Activated CD8-positive, alpha-beta T cell treated with anti-CD3 and anti-CD28 coated beads for 36 hours (primary cell): ENCODE results near the gene C1QTNF8. TPM values are rescaled to one million over a fixed set of nuclear protein-coding genes. Genes with fewer than 3 reads are reported as not detected.

Experiments
- ATAC-seq: fragments of 200-7000 bp; cut with Tn5 transposase; one replicate; pipeline ENCODE4 v1.10.0; 2021; ENCODE audit warnings: mild to moderate bottlenecking, moderate library complexity
- CTCF ChIA-PET: fragments of 350-600 bp; sonication (Branson Sonifier 250); formaldehyde crosslinking; loops from one replicate; lab custom pipeline; 2021; ENCODE audit warnings: antibody characterized with exemption; lab: Charles Lee
- POLR2A ChIA-PET: fragments of 350-600 bp; sonication (Branson Sonifier 250); formaldehyde crosslinking; loops from one replicate; lab custom pipeline; 2021; ENCODE audit warnings: antibody characterized with exemption; lab: Charles Lee
- DNase-seq: peaks from one replicate; pipeline ENCODE4 v3.0.0-alpha.2; 2020
- H3K27ac Mint-ChIP-seq: one replicate; pipeline ENCODE4 v1.8.0; 2021; ENCODE audit warnings: mild to moderate bottlenecking, mixed read lengths
- H3K27me3 Mint-ChIP-seq: one replicate; pipeline ENCODE4 v1.8.0; 2021; ENCODE audit warnings: mixed read lengths
- H3K36me3 Mint-ChIP-seq: one replicate; pipeline ENCODE4 v1.8.0; 2021; ENCODE audit warnings: low read depth, mixed read lengths
- H3K4me1 Mint-ChIP-seq: one replicate; pipeline ENCODE4 v1.8.0; 2021; ENCODE audit warnings: low read depth, mixed read lengths
- H3K4me3 Mint-ChIP-seq: one replicate; pipeline ENCODE4 v1.8.0; 2021; ENCODE audit warnings: mild to moderate bottlenecking, moderate library complexity, mixed read lengths
- H3K9me3 Mint-ChIP-seq: one replicate; pipeline ENCODE4 v1.8.0; 2021; ENCODE audit warnings: mixed read lengths
- CTCF ChIP-seq: fragments of 200-600 bp; IDR thresholded peaks from one replicate; pipeline ENCODE4 v1.8.0; 2022; ENCODE audit warnings: antibody characterized with exemption, mild to moderate bottlenecking
- intact Hi-C: fragments of 100-400 bp; cut with micrococcal nuclease; formaldehyde crosslinking; loops from one replicate; pipeline ENCODE4 v1.10.0; 2022
- total RNA-seq, 2 experiments: library from RNA; stranded (reverse); gene quantifications; one replicate each; pipeline ENCODE4 v1.2.3, GENCODE V29; 2021

Gene C1QTNF8
- total RNA-seq, 2 experiments from 2014 or later = not detected

- no peak overlapping the region for H3K27ac Mint-ChIP-seq
- no peaks in the 10 kb centered on the region for H3K4me1 Mint-ChIP-seq
- ATAC-seq (no peak), DNase-seq (no peak)
- intact Hi-C loops = no loop called here
- no peak for TF ChIP-seq CTCF
- H3K27me3 Mint-ChIP-seq = peaks cover 8% of the 10 kb centered on the region
- H3K9me3 Mint-ChIP-seq = no peaks in the 10 kb centered on the region
- H3K36me3 Mint-ChIP-seq = no peaks in the 10 kb centered on the region
- ChIA-PET CTCF (no interaction called here), POLR2A (no interaction called here)
- H3K4me3 Mint-ChIP-seq = no peak overlapping the region
These were observed 12.5 kb upstream of the C1QTNF8 start for GRCh38 chr16:1108299-1109252.

DNA sequence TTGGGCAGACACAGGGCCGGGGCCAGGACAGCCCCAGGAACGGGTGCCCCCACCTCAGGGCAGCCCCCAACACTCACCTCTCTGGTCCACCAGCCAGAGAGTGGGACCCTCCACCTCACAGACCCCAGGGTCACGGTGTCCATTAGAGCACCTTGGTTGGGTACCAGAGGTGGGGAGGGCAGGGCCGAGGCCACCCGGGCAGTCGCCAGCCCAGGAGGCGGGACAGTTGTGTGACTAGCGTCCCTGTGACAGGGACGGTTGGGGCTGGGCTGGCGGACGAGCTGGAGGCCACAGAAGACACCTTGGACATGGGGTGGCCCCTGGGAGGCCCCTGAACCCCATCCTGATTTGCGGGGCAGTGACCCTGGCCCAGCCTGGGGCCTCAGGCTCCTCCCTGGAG, 11.7 kb upstream of the C1QTNF8 start:
- DNase-seq (no peak), ATAC-seq (no peak)
- Mint-ChIP-seq H3K4me3 (no peak overlapping the region), H3K9me3 (no peaks in the 10 kb centered on the region), H3K36me3 (no peaks in the 10 kb centered on the region), H3K27me3 (peaks cover 8% of the 10 kb centered on the region), H3K4me1 (no peaks in the 10 kb centered on the region), H3K27ac (no peak overlapping the region)
- intact Hi-C loops = no loop called here
- TF ChIP-seq CTCF = no peak
- POLR2A ChIA-PET = no interaction called here
- CTCF ChIA-PET = no interaction called here

DNA sequence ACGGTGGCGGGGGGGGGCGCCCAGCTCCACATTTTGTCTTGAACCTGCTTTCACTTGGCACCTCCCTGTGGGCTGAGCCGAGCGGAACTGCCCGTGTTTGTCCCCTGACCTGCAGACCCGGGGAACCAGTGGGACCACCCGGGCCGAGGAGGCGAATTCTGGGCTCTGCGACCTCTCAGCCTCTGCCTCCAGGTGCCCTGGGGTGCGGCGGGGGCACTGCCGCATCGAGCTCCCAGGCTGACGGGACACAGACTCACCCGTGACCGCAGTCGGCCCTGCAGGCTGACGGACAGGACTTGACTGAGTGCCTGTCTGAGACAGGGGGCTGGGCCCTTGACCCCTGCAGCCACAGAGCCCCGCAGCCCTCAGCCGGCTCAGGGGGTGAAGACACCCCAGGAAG, 11.1 kb upstream of the C1QTNF8 start:
- Mint-ChIP-seq H3K27me3 (peaks cover 8% of the 10 kb centered on the region), H3K9me3 (no peaks in the 10 kb centered on the region), H3K4me3 (no peak overlapping the region), H3K4me1 (no peaks in the 10 kb centered on the region), H3K36me3 (no peaks in the 10 kb centered on the region), H3K27ac (no peak overlapping the region)
- TF ChIP-seq CTCF = no peak
- POLR2A ChIA-PET = no interaction called here
- no peak for DNase-seq
- CTCF ChIA-PET = no interaction called here
- no peak for ATAC-seq
- intact Hi-C loops = no loop called here

DNA sequence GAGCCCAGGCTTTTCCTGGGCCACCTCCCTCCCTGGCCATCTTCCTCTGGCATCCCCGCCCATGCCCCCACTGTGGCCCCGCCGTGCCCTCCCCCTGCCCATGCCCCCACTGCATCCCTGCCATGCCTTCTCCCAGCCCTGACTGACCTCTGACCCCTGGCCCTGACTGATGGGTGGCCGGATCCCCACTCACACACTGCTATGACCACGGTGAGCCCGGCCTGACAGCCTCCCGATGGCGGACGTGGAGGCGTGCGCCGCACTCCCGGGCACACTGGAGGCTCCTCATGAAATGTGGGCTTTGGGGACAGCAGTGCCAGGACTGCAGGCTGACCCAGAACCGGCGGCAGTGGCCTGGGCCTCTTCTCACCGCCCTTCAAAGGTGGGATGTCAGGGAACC, 10.6 kb upstream of the C1QTNF8 start:
- DNase-seq = no peak
- no peak for TF ChIP-seq CTCF
- H3K27me3 Mint-ChIP-seq = peaks cover 8% of the 10 kb centered on the region
- CTCF ChIA-PET = no interaction called here
- H3K4me3 Mint-ChIP-seq = no peak overlapping the region
- H3K36me3 Mint-ChIP-seq = no peaks in the 10 kb centered on the region
- POLR2A ChIA-PET = no interaction called here
- H3K27ac Mint-ChIP-seq = no peak overlapping the region
- H3K9me3 Mint-ChIP-seq = no peaks in the 10 kb centered on the region
- H3K4me1 Mint-ChIP-seq = no peaks in the 10 kb centered on the region
- no peak for ATAC-seq
- intact Hi-C loops = no loop called here

DNA sequence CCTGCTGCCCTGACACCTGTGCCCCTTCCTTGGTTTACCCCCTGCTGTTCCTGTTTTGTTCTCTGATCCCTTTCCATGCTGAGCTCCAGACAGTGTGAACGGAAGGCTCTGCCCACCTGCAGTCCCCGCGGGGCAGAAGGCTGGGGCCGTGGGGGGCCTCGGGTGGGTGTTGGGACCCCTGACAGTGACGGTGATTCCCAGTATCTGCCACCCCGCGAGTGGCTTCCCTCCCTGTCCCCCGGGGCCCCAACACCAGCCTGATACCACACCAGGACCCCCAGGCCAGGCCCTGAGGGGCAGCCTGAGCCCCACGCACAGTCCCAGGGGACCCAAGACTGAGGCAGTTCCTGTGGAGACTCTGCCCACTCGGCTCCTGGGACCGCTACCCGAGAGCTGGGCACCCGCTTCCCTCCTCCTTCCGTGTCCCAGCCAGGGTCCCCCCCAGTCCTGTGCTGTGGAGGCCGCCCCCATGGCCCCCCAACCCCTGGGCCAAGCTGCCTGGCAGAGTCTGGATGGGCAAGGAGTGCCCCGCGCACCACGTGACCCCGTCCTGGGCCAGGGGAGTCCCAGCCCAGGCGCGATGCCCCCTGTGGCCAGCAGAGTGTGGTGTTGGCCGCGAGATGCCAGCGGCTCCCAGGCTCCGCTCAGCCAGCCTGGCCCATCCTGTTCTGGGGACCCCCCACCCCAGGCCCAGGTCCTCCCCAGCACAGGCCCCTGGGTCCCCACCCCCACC, 10.0 kb upstream of the C1QTNF8 start:
- ChIA-PET CTCF (no interaction called here), POLR2A (no interaction called here)
- Mint-ChIP-seq H3K9me3 (no peaks in the 10 kb centered on the region), H3K4me1 (no peaks in the 10 kb centered on the region), H3K27me3 (peaks cover 8% of the 10 kb centered on the region), H3K27ac (no peak overlapping the region), H3K4me3 (no peak overlapping the region), H3K36me3 (no peaks in the 10 kb centered on the region)
- peak; percentile 66 for TF ChIP-seq CTCF
- ATAC-seq = peak; percentile 70
- DNase-seq = peak; percentile 65
- intact Hi-C loops = no loop called here
